Left colon (tissue), 2 donors: Measurements from ENCODE around the gene SQSTM1. TPM values are rescaled to one million over a fixed set of nuclear protein-coding genes. Genes with fewer than 3 reads are reported as not detected.

Experiments
- ATAC-seq: fragments of 200-7000 bp; cut with Tn5 transposase; one replicate; pipeline ENCODE4 v1.9.1; 2020; ENCODE audit warnings: mild to moderate bottlenecking, moderate library complexity
- DNase-seq, 2 donors: peaks; one replicate each; pipeline ENCODE4 v3.0.0-alpha.2; 2020
- intact Hi-C, 2 donors: fragments of 100-400 bp; cut with DNase I in 1 of 2; cut with micrococcal nuclease in 1 of 2; formaldehyde crosslinking; loops; one replicate each; pipeline versions ENCODE4 v1.11.2 to v1.14.0; 2022; cut with DNase I, micrococcal nuclease
- total RNA-seq, 2 donors: library from RNA; stranded (reverse); fragmentation: NEBNext Ultra II Directional; extraction: Animal tissue kit (Norgen Biotek cat#: 25700); gene quantifications; one replicate each; pipeline ENCODE4 v1.2.1, GENCODE V29; 2021
- donor health status: DM: no; HTN: no; CAD: no.
- donor health status: DM: yes; HTN: yes; CAD: no.

SQSTM1 gene
- total RNA-seq, 2 donors from 2014 or later: 200 to 355 TPM

GRCh38 chr5:179819296-179820126 lies 1.2 kb upstream of the SQSTM1 start:
- ATAC-seq (peak; percentile 26), DNase-seq (peak; percentile 73 to 75)
- intact Hi-C loops: no loop called here

- ATAC-seq (no peak), DNase-seq (peak in 1 of 2 donors; percentile 51)
- intact Hi-C loops: no loop called here
Measured at GRCh38 chr5:179820127-179820482, 600 bp upstream of the SQSTM1 start.

- DNase-seq (peak; percentile 97 to 98), ATAC-seq (peak; percentile 63)
- intact Hi-C loops: no loop called here
Measured at GRCh38 chr5:179821298-179822058, 773 bp downstream of the SQSTM1 start.

GRCh38 chr5:179822059-179822432 lies 1.3 kb downstream of the SQSTM1 start:
- DNase-seq (no peak), ATAC-seq (no peak)
- intact Hi-C loops: no loop called here

- ATAC-seq: no peak
- intact Hi-C loops: no loop called here
Measured at GRCh38 chr5:179822444-179822990, 1.8 kb downstream of the SQSTM1 start.

GRCh38 chr5:179823937-179824744 lies 3.4 kb downstream of the SQSTM1 start:
- no peak for DNase-seq
- intact Hi-C loops: no loop called here
- ATAC-seq: no peak

More at GRCh38 chr5:179822444-179822990, 1.8 kb downstream of the SQSTM1 start:
- peak in 1 of 2 donors; percentile 16 for DNase-seq

- intact Hi-C loops: no loop called here
- no peak for ATAC-seq
Measured at GRCh38 chr5:179824745-179825112, 4.0 kb downstream of the SQSTM1 start.

GRCh38 chr5:179825655-179826182 lies 5.0 kb downstream of the SQSTM1 start:
- intact Hi-C loops: no loop called here
- DNase-seq: peak; percentile 67 to 84
- peak; percentile 65 for ATAC-seq

More at GRCh38 chr5:179824745-179825112, 4.0 kb downstream of the SQSTM1 start:
- no peak for DNase-seq

- intact Hi-C loops: no loop called here
- peak; percentile 86 for ATAC-seq
- DNase-seq: peak; percentile 72 to 84
Measured at GRCh38 chr5:179827680-179828079, 7.0 kb downstream of the SQSTM1 start.

- intact Hi-C loops: no loop called here
- ATAC-seq (no peak), DNase-seq (no peak)
Measured at GRCh38 chr5:179828756-179829421, 8.2 kb downstream of the SQSTM1 start.

GRCh38 chr5:179829732-179830435 lies 9.2 kb downstream of the SQSTM1 start:
- intact Hi-C loops: no loop called here
- ATAC-seq (no peak), DNase-seq (no peak)

- DNase-seq (no peak), ATAC-seq (no peak)
- intact Hi-C loops: no loop called here
Measured at GRCh38 chr5:179830818-179831468, 10.2 kb downstream of the SQSTM1 start.

- DNase-seq: no peak
- no peak for ATAC-seq
- intact Hi-C loops: no loop called here
Measured at GRCh38 chr5:179832039-179832745, 11.5 kb downstream of the SQSTM1 start.

- DNase-seq: no peak
- no peak for ATAC-seq
- intact Hi-C loops: no loop called here
Measured at GRCh38 chr5:179833056-179833708, 12.5 kb downstream of the SQSTM1 start.

- no peak for ATAC-seq
- DNase-seq: no peak
- intact Hi-C loops: no loop called here
Measured at GRCh38 chr5:179833709-179834070, 13.0 kb downstream of the SQSTM1 start.

GRCh38 chr5:179834120-179834519 lies 13.4 kb downstream of the SQSTM1 start:
- ATAC-seq (no peak), DNase-seq (no peak)
- intact Hi-C loops: no loop called here
